Muscle of arm (tissue), 12 donors: ENCODE data around the gene APOLD1. TPM values are rescaled to one million over a fixed set of nuclear protein-coding genes. Genes with fewer than 3 reads are reported as not detected.
"Not testable (repeated sequence)": the region's sequence is repeated elsewhere in the genome, so short reads cannot be mapped to it uniquely, and the experiment has no call there.

Experiments used
- DNase-seq: peaks from one replicate; pipeline ENCODE4 v3.0.0-alpha.2; 2013
- polyA plus RNA-seq, 12 donors: library from polyadenylated mRNA; unstranded; fragments of 120-200 nt; gene quantifications; one replicate each; pipeline ENCODE4 v1.2.1, GENCODE V29; 2013; ENCODE audit not compliant: insufficient read length in 12 of 12

Gene APOLD1
- polyA plus RNA-seq, 12 donors = 2.9 to 13.1 (median 10.3) TPM; not detected in 1

- DNase-seq = no peak
Measured at GRCh38 chr12:12837813-12838153, 52.3 kb downstream of the APOLD1 start.

GRCh38 chr12:12839003-12839395 lies 53.5 kb downstream of the APOLD1 start:
- no peak for DNase-seq

DNA sequence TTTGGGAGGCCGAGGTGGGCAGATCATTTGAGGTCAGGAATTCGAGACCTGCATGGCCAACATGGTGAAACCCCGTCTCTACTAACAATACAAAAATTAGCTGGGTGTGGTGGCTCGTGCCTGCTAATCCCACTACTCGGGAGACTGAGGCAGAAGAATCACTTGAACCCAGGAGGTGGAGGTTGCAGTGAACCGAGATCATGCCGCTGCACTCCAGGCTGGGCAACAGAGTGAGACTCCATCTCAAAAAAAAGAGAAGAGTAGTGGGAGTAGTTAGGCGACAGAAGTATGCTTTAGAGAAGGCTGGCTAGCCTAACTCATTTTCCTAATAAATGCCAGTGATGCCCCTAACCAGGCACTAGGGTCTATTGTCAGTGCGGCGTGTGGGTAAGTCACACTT lies 54.0 kb downstream of the APOLD1 start:
- DNase-seq = not testable (repeated sequence)

DNA sequence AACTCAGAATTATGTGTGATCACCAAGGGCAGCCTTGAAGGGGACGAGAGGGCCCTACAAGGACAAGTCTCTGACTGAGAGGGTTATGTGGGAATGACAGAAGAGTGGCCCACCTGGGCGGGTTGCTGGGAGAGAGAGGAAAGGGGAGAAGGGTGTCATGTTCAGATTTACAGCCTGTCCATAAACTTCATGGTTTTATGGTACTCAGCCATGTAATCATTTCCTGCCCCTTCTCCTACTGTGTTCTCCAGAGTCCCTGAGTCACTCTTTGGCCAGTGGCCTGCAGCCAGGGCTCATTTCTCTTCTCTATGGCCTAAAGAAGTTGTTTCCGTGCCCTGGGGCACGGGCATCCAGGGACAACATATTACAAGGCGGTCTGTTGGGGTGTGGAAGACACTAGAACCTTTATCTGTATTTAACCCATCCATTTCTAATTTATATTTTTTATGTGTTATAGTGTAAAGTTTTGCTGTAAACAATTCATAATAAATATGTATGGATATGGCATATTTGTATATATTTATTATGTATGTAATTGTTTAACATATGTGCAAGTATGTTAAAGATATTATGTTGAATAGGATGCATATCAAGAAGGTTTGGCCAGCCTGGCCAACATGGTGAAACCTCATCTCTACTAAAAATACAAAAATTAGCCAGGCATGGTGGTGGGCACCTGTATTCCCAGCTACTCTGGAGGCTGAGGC lies 54.6 kb downstream of the APOLD1 start:
- DNase-seq = no peak

GRCh38 chr12:12840580-12840899 lies 55.1 kb downstream of the APOLD1 start:
- DNase-seq = no peak

Other genes starting within 250 kb of the APOLD1 start
- gene DUSP16, start 222.8 kb upstream of the APOLD1 start, polyA plus RNA-seq = 10 to 100 TPM in 11 of 12 donors, not detected in 1; 29.0 to 45.6 (median 34.4) TPM
- gene CREBL2, start 173.8 kb upstream of the APOLD1 start, polyA plus RNA-seq = 10 to 100 TPM in 11 of 12 donors, not detected in 1; 10.0 to 18.2 (median 11.2) TPM
- gene GPR19, start 89.5 kb upstream of the APOLD1 start, polyA plus RNA-seq = 1 to 10 TPM in 2 of 12 donors, under 1 TPM in 8, not detected in 2; 0.32 to 1.5 (median 0.87) TPM
- 10 to 100 TPM in 11 of 12 donors, not detected in 1; 47.1 to 72.2 (median 53.6) TPM for gene CDKN1B, start 68.3 kb upstream of the APOLD1 start, polyA plus RNA-seq
- 10 to 100 TPM in 11 of 12 donors, not detected in 1; 42.7 to 59.3 (median 51.6) TPM for gene DDX47, start 27.7 kb downstream of the APOLD1 start, polyA plus RNA-seq
- 10 to 100 TPM in 1 of 12 donors, 1 to 10 TPM in 10, not detected in 1; 1.4 to 11.0 (median 2.2) TPM for gene GPRC5A, start 105.9 kb downstream of the APOLD1 start, polyA plus RNA-seq
- gene GPRC5D, start 166.5 kb downstream of the APOLD1 start, polyA plus RNA-seq = under 1 TPM in 7 of 12 donors, not detected in 5; 0.18 to 0.84 (median 0.52) TPM
- gene HEBP1, start 214.6 kb downstream of the APOLD1 start, polyA plus RNA-seq = 10 to 100 TPM in 11 of 12 donors, not detected in 1; 35.7 to 56.1 (median 39.2) TPM